WTC11 (cell line): ENCODE data around the gene ARL8A. TPM values are rescaled to one million over a fixed set of nuclear protein-coding genes. Genes with fewer than 3 reads are reported as not detected.
A peak's percentile ranks its signal among the peaks of the same experiment; 100 is the strongest.

Experiments
- ATAC-seq: fragments of 200-7000 bp; cut with Tn5 transposase; 2 replicates; pipeline ENCODE4 v1.10.0; 2021; ENCODE audit warnings: mild to moderate bottlenecking, moderate library complexity
- CTCF ChIA-PET: fragments of 300-600 bp; sonication (Branson Sonifier 250); formaldehyde crosslinking; loops from one replicate; lab custom pipeline; 2021; ENCODE audit warnings: antibody characterized with exemption; lab: Charles Lee
- POLR2A ChIA-PET: fragments of 350-600 bp; sonication (Branson Sonifier 250); formaldehyde crosslinking; loops from one replicate; lab custom pipeline; 2021; ENCODE audit warnings: antibody characterized with exemption; lab: Charles Lee
- DNase-seq: peaks from one replicate; pipeline ENCODE4 v3.0.0; 2021; ENCODE audit warnings: low spot score
- H3K27ac Mint-ChIP-seq: 2 replicates; pipeline ENCODE4 v1.8.0; 2021; ENCODE audit warnings: mixed read lengths
- H3K27me3 Mint-ChIP-seq: 2 replicates; pipeline ENCODE4 v1.8.0; 2021; ENCODE audit warnings: low read depth, mild to moderate bottlenecking, moderate library complexity, mixed read lengths
- H3K36me3 Mint-ChIP-seq: 2 replicates; pipeline ENCODE4 v1.8.0; 2021; ENCODE audit warnings: mixed read lengths
- H3K4me1 Mint-ChIP-seq: 2 replicates; pipeline ENCODE4 v1.8.0; 2022; ENCODE audit warnings: mixed read lengths
- H3K4me3 Mint-ChIP-seq: 2 replicates; pipeline ENCODE4 v1.8.0; 2021; ENCODE audit warnings: mild to moderate bottlenecking, moderate library complexity, mixed read lengths
- H3K9me3 Mint-ChIP-seq: 2 replicates; pipeline ENCODE4 v1.8.0; 2021; ENCODE audit warnings: mixed read lengths
- ARID4B ChIP-seq: sonication (generic); formaldehyde crosslinking; IDR thresholded peaks from 2 replicates; pipeline ENCODE4 v1.8.0; 2023; ENCODE audit warnings: missing genetic modification reagents, mild to moderate bottlenecking, borderline replicate concordance
- ATF1 ChIP-seq: sonication (generic); formaldehyde crosslinking; IDR thresholded peaks from 2 replicates; pipeline ENCODE4 v1.8.1; 2023; ENCODE audit warnings: mild to moderate bottlenecking, moderate library complexity, missing genetic modification reagents
- ERG ChIP-seq: fragments of 250-450 bp; sonication (Bioruptor Pico); IDR thresholded peaks from 2 replicates; pipeline ENCODE4 v1.8.0; 2021; ENCODE audit warnings: mild to moderate bottlenecking
- ETV6 ChIP-seq: sonication (generic); formaldehyde crosslinking; IDR thresholded peaks from 2 replicates; pipeline ENCODE4 v1.8.1; 2022; ENCODE audit warnings: mild to moderate bottlenecking, missing genetic modification reagents
- KAT7 ChIP-seq: sonication (generic); formaldehyde crosslinking; IDR thresholded peaks from 2 replicates; pipeline ENCODE4 v1.8.1; 2023; ENCODE audit warnings: missing genetic modification reagents, mild to moderate bottlenecking, borderline replicate concordance
- NR2C2 ChIP-seq: sonication (generic); formaldehyde crosslinking; IDR thresholded peaks from 2 replicates; pipeline ENCODE4 v1.8.0; 2022; ENCODE audit warnings: mild to moderate bottlenecking, missing genetic modification reagents
- RORB ChIP-seq: fragments of 250-450 bp; sonication (Bioruptor Pico); IDR thresholded peaks from 2 replicates; pipeline ENCODE4 v1.9.0; 2021; ENCODE audit warnings: mild to moderate bottlenecking
- STAT6 ChIP-seq: sonication (generic); formaldehyde crosslinking; conservative IDR thresholded peaks from 2 replicates; pipeline ENCODE4 v1.8.1; 2023; ENCODE audit warnings: mild to moderate bottlenecking, low read depth, missing genetic modification reagents, moderate library complexity
- USF2 ChIP-seq: sonication (generic); formaldehyde crosslinking; IDR thresholded peaks from 2 replicates; pipeline ENCODE4 v1.8.1; 2023; ENCODE audit warnings: mild to moderate bottlenecking, missing genetic modification reagents, moderate library complexity
- total RNA-seq: library from RNA; stranded (reverse); gene quantifications from 3 replicates; pipeline ENCODE4 v1.2.3, GENCODE V29; 2021
- TF ChIP-seq, protein P1 (sequence below): sonication (generic); formaldehyde crosslinking; IDR thresholded peaks from 2 replicates; pipeline ENCODE4 v1.8.1; 2023; ENCODE audit warnings: mild to moderate bottlenecking, missing genetic modification reagents

Gene ARL8A
- total RNA-seq, 1 experiment from 2014 or later, result 47.2 TPM

DNA sequence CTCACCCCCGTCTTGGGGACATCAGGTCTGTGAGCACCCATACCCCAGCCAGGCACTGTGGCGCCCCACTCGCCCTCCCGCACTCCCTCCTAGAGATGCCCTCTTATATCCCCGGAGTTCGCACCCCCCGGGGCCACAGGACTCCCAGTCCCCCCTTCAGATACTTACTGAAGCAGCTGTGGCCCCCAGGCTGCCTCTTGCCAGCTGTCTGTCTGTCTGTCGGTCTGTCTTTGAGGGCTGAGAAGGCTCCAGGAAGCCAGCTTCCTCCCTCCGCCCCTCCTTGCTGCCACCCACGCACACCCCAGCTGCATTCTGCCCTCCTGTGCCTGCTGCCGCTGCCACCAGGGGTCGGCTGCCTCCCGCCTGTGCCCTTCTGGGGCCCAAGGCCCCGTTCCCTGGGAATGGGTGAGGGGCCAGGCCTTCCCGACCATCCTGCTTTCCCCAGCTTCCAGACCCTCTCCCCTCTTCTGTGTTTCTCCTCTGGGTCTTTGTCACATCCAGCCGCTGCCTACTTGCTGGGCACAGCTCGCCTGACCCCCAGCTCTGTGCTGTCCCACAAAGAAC lies 15.9 kb upstream of the ARL8A start, which contains the start of gene PTPN7 (continued):
- TF ChIP-seq ARID4B (CRISPR knock-in tag) (no peak), STAT6 (CRISPR knock-in tag) (no peak), ETV6 (no peak), USF2 (no peak)
- TF ChIP-seq, all 79 proteins: peak for 0

GRCh38 chr1:202159534-202160371 lies 15.2 kb upstream of the ARL8A start:
- no peak for DNase-seq
- no peaks in the 10 kb centered on the region; the same call in 1 of the 2 replicates for H3K27me3 Mint-ChIP-seq
- ATAC-seq, result no peak
- no peaks in the 10 kb centered on the region for H3K36me3 Mint-ChIP-seq
- no peaks in the 10 kb centered on the region for H3K9me3 Mint-ChIP-seq
- H3K4me1 Mint-ChIP-seq, result peaks cover 39% of the 10 kb centered on the region
- CTCF ChIA-PET, result interaction anchor here (0.9 to 3.1 kb wide), 5 partner anchors 24 to 33 kb away, joined by 3 to 9 read pairs (median 4); no protein-coding TSS in a partner anchor
- POLR2A ChIA-PET, result no interaction called here
- TF ChIP-seq ERG (CRISPR knock-in tag), result no peak
- no peak for TF ChIP-seq NR2C2 (CRISPR knock-in tag)
- no peak for TF ChIP-seq RORB (CRISPR knock-in tag)
- no peak for TF ChIP-seq ATF1 (CRISPR knock-in tag)
- no peak for TF ChIP-seq KAT7 (CRISPR knock-in tag)
- TF ChIP-seq, protein P1, sequence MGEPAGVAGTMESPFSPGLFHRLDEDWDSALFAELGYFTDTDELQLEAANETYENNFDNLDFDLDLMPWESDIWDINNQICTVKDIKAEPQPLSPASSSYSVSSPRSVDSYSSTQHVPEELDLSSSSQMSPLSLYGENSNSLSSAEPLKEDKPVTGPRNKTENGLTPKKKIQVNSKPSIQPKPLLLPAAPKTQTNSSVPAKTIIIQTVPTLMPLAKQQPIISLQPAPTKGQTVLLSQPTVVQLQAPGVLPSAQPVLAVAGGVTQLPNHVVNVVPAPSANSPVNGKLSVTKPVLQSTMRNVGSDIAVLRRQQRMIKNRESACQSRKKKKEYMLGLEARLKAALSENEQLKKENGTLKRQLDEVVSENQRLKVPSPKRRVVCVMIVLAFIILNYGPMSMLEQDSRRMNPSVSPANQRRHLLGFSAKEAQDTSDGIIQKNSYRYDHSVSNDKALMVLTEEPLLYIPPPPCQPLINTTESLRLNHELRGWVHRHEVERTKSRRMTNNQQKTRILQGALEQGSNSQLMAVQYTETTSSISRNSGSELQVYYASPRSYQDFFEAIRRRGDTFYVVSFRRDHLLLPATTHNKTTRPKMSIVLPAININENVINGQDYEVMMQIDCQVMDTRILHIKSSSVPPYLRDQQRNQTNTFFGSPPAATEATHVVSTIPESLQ, result no peak
- H3K4me3 Mint-ChIP-seq, result no peak overlapping the region
- peak overlapping the region; percentile 14; the same call in 1 of the 2 replicates for H3K27ac Mint-ChIP-seq
